ENCODE data around the gene FAM13B. TPM values are rescaled to one million over a fixed set of nuclear protein-coding genes. Genes with fewer than 3 reads are reported as not detected.

FAM13B gene
- total RNA-seq, 4 donors from 2014 or later: 25.2 to 49.1 (median 44.2) TPM

- TF ChIP-seq CTCF (IDR thresholded peaks at IDR 0.05; ENCODE audit: low read depth): no peak
Measured at GRCh38 chr5:137945825-137946224, 87.1 kb downstream of the FAM13B start.

GRCh38 chr5:137939331-137939730, 93.5 kb downstream of the FAM13B start:
- no peak for TF ChIP-seq CTCF (IDR thresholded peaks at IDR 0.05; ENCODE audit: low read depth)

GRCh38 chr5:137938751-137939143, 94.1 kb downstream of the FAM13B start:
- no peak for TF ChIP-seq CTCF (IDR thresholded peaks at IDR 0.05; ENCODE audit: low read depth)

GRCh38 chr5:137937994-137938750, 94.7 kb downstream of the FAM13B start:
- TF ChIP-seq CTCF (IDR thresholded peaks at IDR 0.05; ENCODE audit: low read depth): no peak

- TF ChIP-seq CTCF (IDR thresholded peaks at IDR 0.05; ENCODE audit: low read depth): no peak
Measured at GRCh38 chr5:137935694-137936093, 97.2 kb downstream of the FAM13B start.

- TF ChIP-seq CTCF (IDR thresholded peaks at IDR 0.05; ENCODE audit: low read depth): no peak
Measured at GRCh38 chr5:137935190-137935589, 97.7 kb downstream of the FAM13B start.

- no peak for TF ChIP-seq CTCF (IDR thresholded peaks at IDR 0.05; ENCODE audit: low read depth)
Measured at GRCh38 chr5:137933491-137933911, 99.4 kb downstream of the FAM13B start.

All from subcutaneous adipose tissue (tissue), 4 donors.